ENCODE measurements around the gene OGFR. TPM values are rescaled to one million over a fixed set of nuclear protein-coding genes. Genes with fewer than 3 reads are reported as not detected.

The OGFR gene
- total RNA-seq, 1 experiment from 2014 or later: 73.6 TPM

GRCh38 chr20:62818592-62819493 lies 14.2 kb downstream of the OGFR start:
- RAD21 ChIA-PET (ENCODE audit: low non-redundant PET in 1 of 2, low total read pairs in 2 of 2, uncharacterized antibody in 2 of 2, unreplicated experiment in 2 of 2): interaction anchor here in 1 of 2 experiments (0.6 kb wide), 1 partner anchor 103 kb away, joined by 3 read pairs; no protein-coding TSS in a partner anchor
- Histone ChIP-seq H3K27ac (ENCODE audit: low read depth, low read length) (peak overlapping the region; percentile 72), H3K36me3 (ENCODE audit: control insufficient read depth in 1 of 2, insufficient read depth in 2 of 2, low read length in 2 of 2) (no peaks in the 10 kb centered on the region), H3K4me1 (ENCODE audit: control insufficient read depth in 1 of 2, insufficient read depth in 2 of 2, low read length in 2 of 2) (peaks cover 62 to 81% of the 10 kb centered on the region in 2 experiments), H3K79me2 (ENCODE audit: insufficient read depth, low read length) (no peaks in the 10 kb centered on the region), H3K9ac (ENCODE audit: low read length) (peak overlapping the region; percentile 55), H3K9me3 (ENCODE audit: control insufficient read depth in 1 of 2, insufficient read depth in 1 of 2, low read depth in 1 of 2, low read length in 2 of 2) (no peaks in the 10 kb centered on the region), H3K4me2 (ENCODE audit: low read length) (peak overlapping the region; percentile 72), H3K9me2 (ENCODE audit: insufficient read depth) (no peaks in the 10 kb centered on the region), H2AFZ (ENCODE audit: low read depth, low read length, poor library complexity, severe bottlenecking) (no peak overlapping the region), H3K4me3 (replicated peaks in 1 of 2; ENCODE audit: low read depth in 1 of 2, low read length in 2 of 2) (peak overlapping the region in 1 of 2 experiments; percentile 16; a peak in 1 of 4 replicates), H3K27me3 (ENCODE audit: insufficient read depth, low read length) (no peaks in the 10 kb centered on the region), H4K20me1 (ENCODE audit: insufficient read depth) (no peaks in the 10 kb centered on the region)
- ATAC-seq: peak; percentile 36
- CTCF ChIA-PET: no interaction called here
- 0 out of 2 replicates have a peak, but pooled peaks have one; percentile 7 for TF ChIP-seq ZFX (IDR thresholded peaks at IDR 0.05)
- peak; percentile 79 for TF ChIP-seq TCF7L2 (IDR thresholded peaks at IDR 0.05; ENCODE audit: borderline replicate concordance, extremely low read depth, insufficient read depth, insufficient read length)
- TF ChIP-seq POLR2AphosphoS5 (IDR thresholded peaks at IDR 0.05; ENCODE audit: low read depth, low read length): peak; percentile 37; the same call in 1 of the 2 replicates
- no peak for TF ChIP-seq FOSL1 (IDR thresholded peaks at IDR 0.05; ENCODE audit: low read depth)
- TF ChIP-seq REST (IDR thresholded peaks at IDR 0.05; ENCODE audit: low read depth): no peak
- no peak for DNase-seq (ENCODE audit: low read depth, low spot score)
- intact Hi-C loops (cut with micrococcal nuclease): no loop called here
- POLR2A ChIA-PET: no interaction called here
- BruUV-seq (replicated peaks): no TSS peak

All from HCT116 (cell line).